PC-3 (cell line): ENCODE measurements around the gene SEMA4F. TPM values are rescaled to one million over a fixed set of nuclear protein-coding genes. Genes with fewer than 3 reads are reported as not detected.

ENCODE experiments used
- ATAC-seq: fragments of 200-7000 bp; cut with Tn5 transposase; 2 replicates; pipeline ENCODE4 v1.9.1; 2020; ENCODE audit warnings: mild to moderate bottlenecking, moderate library complexity
- BruUV-seq: library from RNA; stranded (reverse); fragments of 400-500 nt; replicated peaks from 2 replicates; lab custom pipeline; 2021; lab: Mats Ljungman, UMichigan
- CTCF ChIA-PET: fragments of 300-600 bp; sonication (Branson Sonifier 250); formaldehyde crosslinking; loops from one replicate; lab custom pipeline; 2022; ENCODE audit warnings: antibody characterized with exemption; lab: Charles Lee
- POLR2A ChIA-PET: fragments of 300-600 bp; sonication (Branson Sonifier 250); formaldehyde crosslinking; loops from one replicate; lab custom pipeline; 2022; ENCODE audit warnings: antibody characterized with exemption; ENCODE audit not compliant: unreplicated experiment; lab: Charles Lee
- DNase-seq: peaks from one replicate; pipeline ENCODE4 v3.0.0-alpha.2; 2015
- H2AFZ ChIP-seq: fragments of 300-600 bp; sonication (generic); 2 replicates; pipeline ENCODE4 v1.6.0; 2016; ENCODE audit warnings: antibody characterized with exemption, low read length
- H3F3A ChIP-seq: fragments of 300-600 bp; sonication (generic); one replicate; pipeline ENCODE4 v1.6.0; 2017; ENCODE audit warnings: antibody characterized with exemption, low read length, control low read depth, mild to moderate bottlenecking; ENCODE audit not compliant: unreplicated experiment
- H3K27ac ChIP-seq: fragments of 300-600 bp; sonication (generic); 2 replicates; pipeline ENCODE4 v1.5.1; 2016; ENCODE audit warnings: mild to moderate bottlenecking, low read length
- H3K27me3 ChIP-seq: fragments of 300-600 bp; sonication (generic); 2 replicates; pipeline ENCODE4 v1.6.1; 2016; ENCODE audit warnings: low read length, mixed read lengths
- H3K36me3 ChIP-seq: fragments of 300-600 bp; sonication (generic); 2 replicates; pipeline ENCODE4 v1.6.1; 2016; ENCODE audit warnings: low read depth, mixed run types, low read length, mixed read lengths
- H3K4me1 ChIP-seq: fragments of 300-600 bp; sonication (generic); 2 replicates; pipeline ENCODE4 v1.5.1; 2016; ENCODE audit warnings: low read length; ENCODE audit not compliant: insufficient read depth
- H3K4me2 ChIP-seq: fragments of 300-600 bp; sonication (generic); 2 replicates; pipeline ENCODE4 v1.6.0; 2016; ENCODE audit warnings: low read length
- H3K4me3 ChIP-seq: fragments of 300-600 bp; sonication (generic); 2 replicates; pipeline ENCODE4 v1.5.1; 2016; ENCODE audit warnings: mild to moderate bottlenecking, low read length, mixed read lengths
- H3K79me2 ChIP-seq: fragments of 300-600 bp; sonication (generic); 2 replicates; pipeline ENCODE4 v1.6.1; 2017; ENCODE audit warnings: low read length, mixed read lengths
- H3K9ac ChIP-seq: fragments of 300-600 bp; sonication (generic); 2 replicates; pipeline ENCODE4 v1.6.0; 2016; ENCODE audit warnings: mild to moderate bottlenecking, low read length
- H3K9me2 ChIP-seq: fragments of 300-600 bp; sonication (generic); replicated peaks from 2 replicates; pipeline ENCODE4 v1.6.1; 2016; ENCODE audit warnings: mixed run types, low read length, mixed read lengths
- H3K9me3 ChIP-seq: fragments of 300-600 bp; sonication (generic); 2 replicates; pipeline ENCODE4 v1.6.1; 2016; ENCODE audit warnings: low read length, mixed read lengths
- H4K20me1 ChIP-seq: fragments of 300-600 bp; sonication (generic); 2 replicates; pipeline ENCODE4 v1.6.1; 2016; ENCODE audit warnings: low read length, mixed read lengths
- EZH2 ChIP-seq: fragments of 300-600 bp; sonication (generic); IDR thresholded peaks from one replicate; pipeline ENCODE4 v1.6.1; 2017; ENCODE audit warnings: antibody characterized with exemption, mild to moderate bottlenecking, low read length; ENCODE audit not compliant: unreplicated experiment
- EZH2phosphoT487 ChIP-seq: fragments of 300-600 bp; sonication (generic); IDR thresholded peaks from 2 replicates; pipeline ENCODE4 v1.6.1; 2018; ENCODE audit warnings: mild to moderate bottlenecking, antibody characterized with exemption, low read length, borderline replicate concordance
- intact Hi-C: fragments of 100-400 bp; cut with micrococcal nuclease; formaldehyde crosslinking; loops from 2 replicates; pipeline ENCODE4 v1.9.0; 2023
- total RNA-seq: library from RNA; depleted of rRNA; stranded (reverse); fragments of >200 nt; gene quantifications from 2 replicates; pipeline ENCODE4 v1.2.3, GENCODE V29; 2014
- TF ChIP-seq, protein P1 (sequence below): fragments of 300-600 bp; sonication (generic); conservative IDR thresholded peaks from 2 replicates; pipeline ENCODE4 v1.5.1; 2017; ENCODE audit warnings: antibody characterized with exemption, low read depth, mild to moderate bottlenecking, low read length

Gene SEMA4F
- total RNA-seq, 1 experiment from 2014 or later, result 13.9 TPM

DNA sequence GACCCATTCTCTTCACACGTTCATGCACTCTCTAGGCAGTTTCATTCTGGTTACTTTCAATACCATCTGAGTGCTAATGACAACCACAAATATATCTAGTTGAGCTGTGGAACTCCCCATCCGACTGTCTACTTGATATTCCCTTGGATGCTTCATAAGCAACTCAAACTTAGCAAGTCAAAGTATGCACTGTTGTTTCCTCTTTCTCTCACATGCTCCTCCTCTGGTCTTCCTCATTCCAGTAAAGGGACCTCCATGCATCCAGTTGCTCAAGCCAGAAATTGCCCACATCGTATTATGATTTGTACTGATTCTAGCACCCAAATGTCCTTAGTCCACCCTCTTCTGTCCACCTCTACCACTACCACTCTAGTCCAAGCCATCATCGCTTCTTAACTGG is 22.3 kb downstream of the SEMA4F start:
- Histone ChIP-seq H3K27ac (no peak overlapping the region), H3K27me3 (no peaks in the 10 kb centered on the region), H4K20me1 (no peaks in the 10 kb centered on the region), H3K9me3 (no peaks in the 10 kb centered on the region), H3K79me2 (no peaks in the 10 kb centered on the region), H3K4me2 (no peak overlapping the region), H3F3A (no peaks in the 10 kb centered on the region), H3K4me3 (no peak overlapping the region), H2AFZ (no peak overlapping the region), H3K36me3 (0 out of 2 replicates have a peak, but pooled peaks cover 3% of the 10 kb centered on the region), H3K9me2 (no peaks in the 10 kb centered on the region), H3K9ac (no peak overlapping the region), H3K4me1 (no peaks in the 10 kb centered on the region)
- CTCF ChIA-PET, result no interaction called here
- POLR2A ChIA-PET, result no interaction called here
- no peak for TF ChIP-seq EZH2
- no peak for TF ChIP-seq EZH2phosphoT487
- TF ChIP-seq, protein P1, sequence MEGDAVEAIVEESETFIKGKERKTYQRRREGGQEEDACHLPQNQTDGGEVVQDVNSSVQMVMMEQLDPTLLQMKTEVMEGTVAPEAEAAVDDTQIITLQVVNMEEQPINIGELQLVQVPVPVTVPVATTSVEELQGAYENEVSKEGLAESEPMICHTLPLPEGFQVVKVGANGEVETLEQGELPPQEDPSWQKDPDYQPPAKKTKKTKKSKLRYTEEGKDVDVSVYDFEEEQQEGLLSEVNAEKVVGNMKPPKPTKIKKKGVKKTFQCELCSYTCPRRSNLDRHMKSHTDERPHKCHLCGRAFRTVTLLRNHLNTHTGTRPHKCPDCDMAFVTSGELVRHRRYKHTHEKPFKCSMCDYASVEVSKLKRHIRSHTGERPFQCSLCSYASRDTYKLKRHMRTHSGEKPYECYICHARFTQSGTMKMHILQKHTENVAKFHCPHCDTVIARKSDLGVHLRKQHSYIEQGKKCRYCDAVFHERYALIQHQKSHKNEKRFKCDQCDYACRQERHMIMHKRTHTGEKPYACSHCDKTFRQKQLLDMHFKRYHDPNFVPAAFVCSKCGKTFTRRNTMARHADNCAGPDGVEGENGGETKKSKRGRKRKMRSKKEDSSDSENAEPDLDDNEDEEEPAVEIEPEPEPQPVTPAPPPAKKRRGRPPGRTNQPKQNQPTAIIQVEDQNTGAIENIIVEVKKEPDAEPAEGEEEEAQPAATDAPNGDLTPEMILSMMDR, result no peak
- intact Hi-C loops, result no loop called here
- no TSS peak for BruUV-seq
- ATAC-seq, result no peak
- DNase-seq, result no peak

- Histone ChIP-seq H3K27ac (no peak overlapping the region), H3F3A (no peaks in the 10 kb centered on the region), H3K36me3 (0 out of 2 replicates have a peak, but pooled peaks cover 3% of the 10 kb centered on the region), H3K9me2 (no peaks in the 10 kb centered on the region), H3K4me1 (no peaks in the 10 kb centered on the region), H3K27me3 (no peaks in the 10 kb centered on the region), H3K9ac (no peak overlapping the region), H3K4me3 (no peak overlapping the region), H3K4me2 (no peak overlapping the region), H2AFZ (no peak overlapping the region), H3K79me2 (no peaks in the 10 kb centered on the region), H3K9me3 (no peaks in the 10 kb centered on the region), H4K20me1 (no peaks in the 10 kb centered on the region)
- BruUV-seq, result no TSS peak
- no peak for ATAC-seq
- POLR2A ChIA-PET, result no interaction called here
- CTCF ChIA-PET, result no interaction called here
- intact Hi-C loops, result no loop called here
- TF ChIP-seq EZH2 (no peak), EZH2phosphoT487 (no peak)
- TF ChIP-seq, protein P1, result no peak
- no peak for DNase-seq
Measured at GRCh38 chr2:74679615-74680014, 25.6 kb downstream of the SEMA4F start.

DNA sequence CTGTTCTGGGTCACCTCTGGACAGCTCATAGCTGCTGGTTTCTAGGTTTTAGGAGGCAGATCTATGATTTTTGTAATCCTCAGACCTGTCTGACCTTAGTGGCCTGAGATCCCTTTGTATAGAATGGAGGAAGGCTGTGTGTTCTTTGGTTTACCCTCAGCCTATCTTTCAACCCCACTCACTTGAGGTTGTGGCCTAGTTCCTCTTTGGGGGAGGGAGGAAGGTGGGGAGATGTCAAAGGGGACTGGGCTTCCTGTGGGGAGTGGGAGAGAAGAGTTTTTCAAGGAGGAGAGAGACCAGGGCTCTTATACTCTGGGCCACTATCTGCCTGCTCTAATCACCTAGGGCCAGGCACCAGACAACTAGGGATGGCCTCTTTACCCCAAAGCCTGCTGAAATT is 28.5 kb downstream of the SEMA4F start:
- TF ChIP-seq, protein P1, result no peak
- TF ChIP-seq EZH2 (no peak), EZH2phosphoT487 (no peak)
- Histone ChIP-seq H3F3A (no peaks in the 10 kb centered on the region), H3K79me2 (no peaks in the 10 kb centered on the region), H3K4me1 (no peaks in the 10 kb centered on the region), H3K4me2 (no peak overlapping the region), H3K36me3 (no peaks in the 10 kb centered on the region), H3K27me3 (no peaks in the 10 kb centered on the region), H2AFZ (no peak overlapping the region), H4K20me1 (no peaks in the 10 kb centered on the region), H3K9me2 (no peaks in the 10 kb centered on the region), H3K27ac (no peak overlapping the region), H3K9ac (no peak overlapping the region), H3K9me3 (no peaks in the 10 kb centered on the region), H3K4me3 (no peak overlapping the region)
- no TSS peak for BruUV-seq
- CTCF ChIA-PET, result no interaction called here
- POLR2A ChIA-PET, result no interaction called here
- intact Hi-C loops, result no loop called here
- DNase-seq, result no peak
- ATAC-seq, result no peak
